Tibial artery (tissue), 4 donors: Measurements from ENCODE around the gene PXT1.

Experiments used
- DNase-seq, 2 donors: peaks; one replicate each; pipeline ENCODE4 v3.0.0-alpha.2; 2019
- H3K27ac ChIP-seq, 2 donors: fragments of 200-600 bp; sonication (generic) in 1 of 2; 1 replicate in 1 of 2; 2 replicates in 1 of 2; pipeline ENCODE4 v1.5.1; 2018 to 2019; ENCODE audit warnings: mild to moderate bottlenecking in 1 of 2
- H3K27me3 ChIP-seq, 2 donors: fragments of 200-600 bp; sonication (generic) in 1 of 2; one replicate each; pipeline versions ENCODE4 v1.5.1 to v1.6.0; 2016 to 2019
- H3K36me3 ChIP-seq, 3 donors: fragments of 200-600 bp; sonication (generic) in 2 of 3; one replicate each; pipeline ENCODE4 v1.5.1; 2016 to 2019; ENCODE audit warnings: mild to moderate bottlenecking in 2 of 3
- H3K4me1 ChIP-seq, 4 donors: fragments of 200-600 bp; sonication (generic) in 2 of 4; 1 replicate in 3 of 4; 2 replicates in 1 of 4; pipeline ENCODE4 v1.5.1; 2016 to 2019
- H3K4me3 ChIP-seq, 2 donors: fragments of 200-600 bp; sonication (generic) in 1 of 2; 1 replicate in 1 of 2; 2 replicates in 1 of 2; pipeline ENCODE4 v1.5.1; 2018 to 2019; ENCODE audit warnings: mild to moderate bottlenecking in 2 of 2
- H3K9me3 ChIP-seq, 3 donors: fragments of 200-600 bp; sonication (generic) in 1 of 3; one replicate each; pipeline ENCODE4 v1.5.1; 2016 to 2019
- intact Hi-C: fragments of 100-400 bp; cut with DNase I; formaldehyde crosslinking; loops from one replicate; pipeline ENCODE4 v1.15.0; 2023; ENCODE audit warnings: low total_unique reads
- TF ChIP-seq, protein P1 (sequence below), 2 experiments: fragments of 200-600 bp in 1 of 2; fragments of 450-650 bp in 1 of 2; IDR thresholded peaks; one replicate each; pipeline ENCODE4 v1.5.1; 2017 to 2019; ENCODE audit warnings: antibody characterized with exemption in 2 of 2, mild to moderate bottlenecking in 1 of 2, moderate library complexity in 1 of 2

Gene PXT1

DNA sequence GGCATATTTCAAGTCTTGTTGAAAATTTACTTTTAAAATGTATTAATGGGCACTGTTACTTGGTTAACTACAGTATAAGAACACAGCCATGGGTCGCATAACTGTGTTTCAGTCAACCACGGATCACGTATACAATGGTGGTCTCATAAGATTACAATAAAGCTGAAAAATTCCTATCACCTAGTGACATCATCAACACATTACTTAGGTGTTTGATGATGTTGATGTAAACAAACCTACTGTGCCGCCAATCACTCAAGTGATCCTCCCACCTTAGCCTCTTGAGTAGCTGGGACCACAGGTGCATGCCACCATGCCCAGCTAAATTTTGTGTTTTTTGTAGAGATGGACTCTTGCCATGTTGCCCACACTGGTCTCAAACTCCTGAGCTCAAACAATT is 38.5 kb downstream of the PXT1 start:
- no peak overlapping the region for H3K27ac ChIP-seq
- TF ChIP-seq, protein P1, sequence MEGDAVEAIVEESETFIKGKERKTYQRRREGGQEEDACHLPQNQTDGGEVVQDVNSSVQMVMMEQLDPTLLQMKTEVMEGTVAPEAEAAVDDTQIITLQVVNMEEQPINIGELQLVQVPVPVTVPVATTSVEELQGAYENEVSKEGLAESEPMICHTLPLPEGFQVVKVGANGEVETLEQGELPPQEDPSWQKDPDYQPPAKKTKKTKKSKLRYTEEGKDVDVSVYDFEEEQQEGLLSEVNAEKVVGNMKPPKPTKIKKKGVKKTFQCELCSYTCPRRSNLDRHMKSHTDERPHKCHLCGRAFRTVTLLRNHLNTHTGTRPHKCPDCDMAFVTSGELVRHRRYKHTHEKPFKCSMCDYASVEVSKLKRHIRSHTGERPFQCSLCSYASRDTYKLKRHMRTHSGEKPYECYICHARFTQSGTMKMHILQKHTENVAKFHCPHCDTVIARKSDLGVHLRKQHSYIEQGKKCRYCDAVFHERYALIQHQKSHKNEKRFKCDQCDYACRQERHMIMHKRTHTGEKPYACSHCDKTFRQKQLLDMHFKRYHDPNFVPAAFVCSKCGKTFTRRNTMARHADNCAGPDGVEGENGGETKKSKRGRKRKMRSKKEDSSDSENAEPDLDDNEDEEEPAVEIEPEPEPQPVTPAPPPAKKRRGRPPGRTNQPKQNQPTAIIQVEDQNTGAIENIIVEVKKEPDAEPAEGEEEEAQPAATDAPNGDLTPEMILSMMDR (IDR thresholded peaks at IDR 0.05): no peak

DNA sequence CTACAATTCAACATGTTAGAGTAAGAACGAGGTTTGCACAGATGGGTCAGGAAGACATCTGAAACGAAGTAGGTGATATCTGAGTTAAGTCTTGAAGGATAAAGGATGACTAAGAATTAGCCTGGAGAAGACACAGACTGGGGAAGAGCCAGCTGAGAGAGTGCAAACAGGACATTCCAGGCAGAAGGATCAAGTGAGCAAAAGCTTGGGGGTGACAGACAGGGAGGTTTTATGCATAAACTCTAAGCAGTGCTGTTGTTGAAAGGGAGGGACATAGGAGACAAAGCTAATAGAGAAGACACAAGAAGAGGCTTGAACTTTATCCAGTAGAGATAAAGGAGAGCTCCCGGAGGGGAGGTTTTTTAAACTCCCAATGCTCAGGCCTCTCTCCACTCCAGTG is 40.2 kb downstream of the PXT1 start:
- H3K4me3 ChIP-seq: no peak overlapping the region
- H3K36me3 ChIP-seq: no peaks in the 10 kb centered on the region
- H3K4me1 ChIP-seq: no peaks in the 10 kb centered on the region
- intact Hi-C loops: no loop called here
- DNase-seq: no peak
- peaks cover 0 to 5% of the 10 kb centered on the region in 2 donors for H3K27me3 ChIP-seq
- TF ChIP-seq, protein P1 (IDR thresholded peaks at IDR 0.05): no peak
- H3K9me3 ChIP-seq: no peaks in the 10 kb centered on the region
- H3K27ac ChIP-seq: no peak overlapping the region

More for the DNA sequence above, 38.5 kb downstream of the PXT1 start:
- intact Hi-C loops: no loop called here
- H3K4me3 ChIP-seq: no peak overlapping the region
- H3K36me3 ChIP-seq: no peaks in the 10 kb centered on the region
- H3K4me1 ChIP-seq: no peaks in the 10 kb centered on the region
- no peaks in the 10 kb centered on the region for H3K9me3 ChIP-seq
- peaks cover 0 to 5% of the 10 kb centered on the region in 2 donors for H3K27me3 ChIP-seq
- DNase-seq: no peak

DNA sequence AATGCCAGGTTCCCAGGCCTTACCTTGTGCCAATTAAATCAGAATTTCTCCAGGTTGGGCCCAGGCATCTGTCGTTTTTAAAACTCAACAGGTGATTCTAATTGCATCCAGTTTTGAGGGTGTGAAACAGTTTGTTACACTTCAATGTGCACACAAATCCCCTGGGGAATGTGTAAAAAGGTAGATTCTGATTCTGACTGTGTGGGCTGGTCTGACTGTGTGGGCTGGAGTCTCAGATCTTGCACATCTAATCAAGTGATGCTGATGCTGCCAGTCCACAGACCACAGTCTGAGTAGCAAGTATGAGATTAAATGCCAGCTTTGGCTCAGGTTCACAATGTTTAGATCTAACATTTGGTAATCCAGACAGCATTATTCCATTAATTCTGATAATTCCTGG is 42.7 kb downstream of the PXT1 start:
- TF ChIP-seq, protein P1 (IDR thresholded peaks at IDR 0.05): no peak
- Histone ChIP-seq H3K27me3 (no peaks in the 10 kb centered on the region), H3K4me1 (no peaks in the 10 kb centered on the region), H3K27ac (no peak overlapping the region), H3K4me3 (no peak overlapping the region), H3K9me3 (no peaks in the 10 kb centered on the region), H3K36me3 (no peaks in the 10 kb centered on the region)
- DNase-seq: no peak
- intact Hi-C loops: no loop called here

DNA sequence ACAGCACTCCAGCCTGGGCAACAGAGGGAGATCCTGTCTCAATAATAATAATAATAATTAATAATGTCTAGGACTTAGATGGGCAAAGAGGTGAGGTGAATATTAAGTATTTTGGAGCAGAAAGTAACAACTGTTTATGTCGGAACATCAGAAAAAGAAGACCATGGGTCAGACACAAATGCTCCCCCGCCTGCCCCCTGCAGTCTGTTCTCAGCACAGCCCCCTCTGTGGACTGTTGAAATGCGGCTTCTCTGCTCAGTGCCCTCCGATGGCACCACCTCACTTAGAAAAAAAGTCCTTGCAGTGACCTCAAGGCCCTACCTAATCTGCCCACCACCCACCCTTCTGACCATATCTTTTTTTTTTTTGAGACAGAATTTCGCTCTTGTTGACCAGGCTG is 50.0 kb downstream of the PXT1 start:
- Histone ChIP-seq H3K9me3 (no peaks in the 10 kb centered on the region), H3K36me3 (no peaks in the 10 kb centered on the region), H3K4me3 (no peak overlapping the region), H3K27ac (no peak overlapping the region), H3K27me3 (no peaks in the 10 kb centered on the region), H3K4me1 (peaks cover 0 to 6% (median 5%) of the 10 kb centered on the region in 4 donors)
- TF ChIP-seq, protein P1 (IDR thresholded peaks at IDR 0.05): no peak
- DNase-seq: no peak
- intact Hi-C loops: no loop called here

DNA sequence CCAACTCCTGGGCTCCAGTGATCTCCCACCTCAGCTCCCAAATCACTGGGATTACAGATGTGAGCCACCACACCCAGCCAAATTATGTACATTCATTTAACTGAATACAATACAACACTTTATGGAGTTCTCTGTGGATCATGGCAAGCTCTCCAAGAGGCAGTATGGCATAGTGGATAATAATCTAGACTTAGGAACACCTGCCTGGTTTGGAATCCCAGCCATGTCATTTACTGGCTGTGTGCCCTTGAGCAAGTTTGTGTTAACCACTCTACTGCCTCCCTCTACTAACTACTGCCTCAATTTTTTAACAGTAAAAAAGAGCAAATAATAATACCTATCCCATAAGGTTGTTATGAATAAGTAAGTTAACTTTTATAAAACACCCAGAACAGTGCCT is 53.3 kb downstream of the PXT1 start:
- H3K4me3 ChIP-seq: no peak overlapping the region
- H3K9me3 ChIP-seq: no peaks in the 10 kb centered on the region
- H3K4me1 ChIP-seq: peaks cover 0 to 21% (median 12%) of the 10 kb centered on the region in 4 donors
- no peaks in the 10 kb centered on the region for H3K27me3 ChIP-seq
- H3K27ac ChIP-seq: no peak overlapping the region
- no peak for DNase-seq
- intact Hi-C loops: no loop called here
- H3K36me3 ChIP-seq: no peaks in the 10 kb centered on the region
- TF ChIP-seq, protein P1 (IDR thresholded peaks at IDR 0.05): no peak
